Measurements from ENCODE around the gene NAV3.

DNA sequence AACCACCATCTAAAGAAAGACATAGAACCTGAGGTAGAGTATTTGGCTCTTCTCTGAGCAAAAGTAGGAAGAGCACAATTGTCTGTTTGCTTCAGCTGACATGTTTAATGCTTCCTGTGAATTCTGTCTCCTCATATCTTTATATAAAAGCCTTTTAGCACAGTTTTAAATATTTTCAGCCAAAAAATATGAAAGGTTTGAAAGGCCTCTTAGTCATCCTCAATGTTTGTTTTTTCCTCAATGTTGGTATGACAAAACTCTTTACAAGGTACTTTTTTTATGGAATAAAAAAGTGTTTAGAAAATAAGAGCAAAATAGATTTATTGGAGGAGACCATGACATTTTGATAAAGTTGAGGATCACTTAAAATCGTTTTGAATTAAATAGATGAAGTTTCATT is 360.9 kb downstream of the NAV3 start:
- TF ChIP-seq, protein P1, sequence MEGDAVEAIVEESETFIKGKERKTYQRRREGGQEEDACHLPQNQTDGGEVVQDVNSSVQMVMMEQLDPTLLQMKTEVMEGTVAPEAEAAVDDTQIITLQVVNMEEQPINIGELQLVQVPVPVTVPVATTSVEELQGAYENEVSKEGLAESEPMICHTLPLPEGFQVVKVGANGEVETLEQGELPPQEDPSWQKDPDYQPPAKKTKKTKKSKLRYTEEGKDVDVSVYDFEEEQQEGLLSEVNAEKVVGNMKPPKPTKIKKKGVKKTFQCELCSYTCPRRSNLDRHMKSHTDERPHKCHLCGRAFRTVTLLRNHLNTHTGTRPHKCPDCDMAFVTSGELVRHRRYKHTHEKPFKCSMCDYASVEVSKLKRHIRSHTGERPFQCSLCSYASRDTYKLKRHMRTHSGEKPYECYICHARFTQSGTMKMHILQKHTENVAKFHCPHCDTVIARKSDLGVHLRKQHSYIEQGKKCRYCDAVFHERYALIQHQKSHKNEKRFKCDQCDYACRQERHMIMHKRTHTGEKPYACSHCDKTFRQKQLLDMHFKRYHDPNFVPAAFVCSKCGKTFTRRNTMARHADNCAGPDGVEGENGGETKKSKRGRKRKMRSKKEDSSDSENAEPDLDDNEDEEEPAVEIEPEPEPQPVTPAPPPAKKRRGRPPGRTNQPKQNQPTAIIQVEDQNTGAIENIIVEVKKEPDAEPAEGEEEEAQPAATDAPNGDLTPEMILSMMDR (IDR thresholded peaks at IDR 0.05; ENCODE audit: low read depth, low read length, missing input control): no peak
- TF ChIP-seq, protein P2, sequence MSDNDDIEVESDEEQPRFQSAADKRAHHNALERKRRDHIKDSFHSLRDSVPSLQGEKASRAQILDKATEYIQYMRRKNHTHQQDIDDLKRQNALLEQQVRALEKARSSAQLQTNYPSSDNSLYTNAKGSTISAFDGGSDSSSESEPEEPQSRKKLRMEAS (IDR thresholded peaks at IDR 0.05): no peak
- TF ChIP-seq TAF1 (conservative IDR thresholded peaks at IDR 0.05): no peak
- TF ChIP-seq, protein P3, sequence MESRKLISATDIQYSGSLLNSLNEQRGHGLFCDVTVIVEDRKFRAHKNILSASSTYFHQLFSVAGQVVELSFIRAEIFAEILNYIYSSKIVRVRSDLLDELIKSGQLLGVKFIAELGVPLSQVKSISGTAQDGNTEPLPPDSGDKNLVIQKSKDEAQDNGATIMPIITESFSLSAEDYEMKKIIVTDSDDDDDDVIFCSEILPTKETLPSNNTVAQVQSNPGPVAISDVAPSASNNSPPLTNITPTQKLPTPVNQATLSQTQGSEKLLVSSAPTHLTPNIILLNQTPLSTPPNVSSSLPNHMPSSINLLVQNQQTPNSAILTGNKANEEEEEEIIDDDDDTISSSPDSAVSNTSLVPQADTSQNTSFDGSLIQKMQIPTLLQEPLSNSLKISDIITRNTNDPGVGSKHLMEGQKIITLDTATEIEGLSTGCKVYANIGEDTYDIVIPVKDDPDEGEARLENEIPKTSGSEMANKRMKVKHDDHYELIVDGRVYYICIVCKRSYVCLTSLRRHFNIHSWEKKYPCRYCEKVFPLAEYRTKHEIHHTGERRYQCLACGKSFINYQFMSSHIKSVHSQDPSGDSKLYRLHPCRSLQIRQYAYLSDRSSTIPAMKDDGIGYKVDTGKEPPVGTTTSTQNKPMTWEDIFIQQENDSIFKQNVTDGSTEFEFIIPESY (IDR thresholded peaks at IDR 0.05): no peak
